HL-60 (cell line): Measurements from ENCODE around the gene CREBBP.

Source experiments
- DNase-seq, 2 experiments: peaks; one replicate each; pipeline ENCODE4 v3.0.0-alpha.2; 2010 to 2020; ENCODE audit warnings: low read depth in 1 of 2, low spot score in 1 of 2
- H3K27ac ChIP-seq: fragments of 250-450 bp; sonication (Bioruptor Pico); replicated peaks from 2 replicates; pipeline ENCODE4 v1.5.1; 2020; ENCODE audit warnings: mild to moderate bottlenecking, moderate library complexity
- H3K27me3 ChIP-seq: fragments of 250-450 bp; sonication (Bioruptor Pico); 2 replicates; pipeline ENCODE4 v1.5.1; 2021; ENCODE audit warnings: mild to moderate bottlenecking, moderate library complexity; ENCODE audit not compliant: insufficient read depth, poor library complexity, severe bottlenecking
- H3K4me3 ChIP-seq: replicated peaks from 2 replicates; pipeline ENCODE4 v1.5.1; 2011; ENCODE audit warnings: mild to moderate bottlenecking, control low read depth, low read length; ENCODE audit not compliant: insufficient read depth
- GABPA ChIP-seq: IDR thresholded peaks from 2 replicates; pipeline ENCODE4 v1.6.1; 2012; ENCODE audit warnings: low read depth
- POLR2AphosphoS5 ChIP-seq: IDR thresholded peaks from 2 replicates; pipeline ENCODE4 v1.6.1; 2012; ENCODE audit warnings: low read depth
- SPI1 ChIP-seq: IDR thresholded peaks from 2 replicates; pipeline ENCODE4 v1.6.1; 2012; ENCODE audit warnings: low read depth, mild to moderate bottlenecking, borderline replicate concordance
- TF ChIP-seq, protein P1 (sequence below): IDR thresholded peaks from 2 replicates; pipeline ENCODE4 v1.6.1; 2012; ENCODE audit warnings: low read depth; ENCODE audit not compliant: insufficient replicate concordance
- TF ChIP-seq, protein P2 (sequence below): IDR thresholded peaks from one replicate; pipeline ENCODE4 v1.5.1; 2011; ENCODE audit warnings: low read length, control low read depth, inconsistent platforms; ENCODE audit not compliant: insufficient read depth

Gene CREBBP

GRCh38 chr16:3734758-3735221, 145.7 kb downstream of the CREBBP start:
- no peak for DNase-seq
- H3K27me3 ChIP-seq = no peaks in the 10 kb centered on the region
- H3K4me3 ChIP-seq = no peak overlapping the region
- H3K27ac ChIP-seq = no peak overlapping the region
- no peak for TF ChIP-seq GABPA

DNA sequence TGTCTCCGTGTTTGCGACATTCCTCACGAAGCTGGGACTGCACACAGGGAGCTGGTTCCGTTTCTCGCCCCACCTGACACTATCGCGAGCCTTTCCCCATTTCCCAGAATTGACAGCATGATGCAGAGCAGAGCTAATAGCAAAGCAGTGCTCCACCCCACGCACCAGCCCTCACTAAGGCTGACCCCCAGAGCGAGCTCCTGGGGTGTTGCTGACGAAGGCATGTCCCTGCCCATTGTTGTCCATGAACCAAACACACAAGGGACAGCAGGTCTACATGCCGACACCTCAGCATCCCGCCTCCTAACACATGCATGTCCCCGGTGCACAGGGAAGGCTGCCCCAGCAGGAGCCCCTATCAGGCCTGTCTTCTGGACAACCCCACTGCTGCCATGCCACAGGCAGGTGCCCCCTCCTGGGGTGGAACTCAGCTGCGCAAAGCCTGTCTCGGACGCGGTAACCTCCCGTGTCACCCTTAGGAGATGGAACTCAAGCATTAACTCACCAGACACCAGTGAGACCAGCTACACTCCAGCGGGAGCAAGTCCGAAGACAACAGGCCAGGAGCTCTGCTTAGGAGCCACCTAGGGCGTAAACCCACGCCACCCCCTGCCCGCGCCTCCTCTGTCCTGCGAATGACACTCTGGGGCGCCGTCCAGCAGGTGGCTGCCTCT, 146.3 kb downstream of the CREBBP start:
- H3K27me3 ChIP-seq = no peaks in the 10 kb centered on the region
- no peak for DNase-seq
- H3K4me3 ChIP-seq = no peak overlapping the region
- H3K27ac ChIP-seq = no peak overlapping the region
- no peak for TF ChIP-seq SPI1
- no peak for TF ChIP-seq GABPA
- TF ChIP-seq, protein P1, sequence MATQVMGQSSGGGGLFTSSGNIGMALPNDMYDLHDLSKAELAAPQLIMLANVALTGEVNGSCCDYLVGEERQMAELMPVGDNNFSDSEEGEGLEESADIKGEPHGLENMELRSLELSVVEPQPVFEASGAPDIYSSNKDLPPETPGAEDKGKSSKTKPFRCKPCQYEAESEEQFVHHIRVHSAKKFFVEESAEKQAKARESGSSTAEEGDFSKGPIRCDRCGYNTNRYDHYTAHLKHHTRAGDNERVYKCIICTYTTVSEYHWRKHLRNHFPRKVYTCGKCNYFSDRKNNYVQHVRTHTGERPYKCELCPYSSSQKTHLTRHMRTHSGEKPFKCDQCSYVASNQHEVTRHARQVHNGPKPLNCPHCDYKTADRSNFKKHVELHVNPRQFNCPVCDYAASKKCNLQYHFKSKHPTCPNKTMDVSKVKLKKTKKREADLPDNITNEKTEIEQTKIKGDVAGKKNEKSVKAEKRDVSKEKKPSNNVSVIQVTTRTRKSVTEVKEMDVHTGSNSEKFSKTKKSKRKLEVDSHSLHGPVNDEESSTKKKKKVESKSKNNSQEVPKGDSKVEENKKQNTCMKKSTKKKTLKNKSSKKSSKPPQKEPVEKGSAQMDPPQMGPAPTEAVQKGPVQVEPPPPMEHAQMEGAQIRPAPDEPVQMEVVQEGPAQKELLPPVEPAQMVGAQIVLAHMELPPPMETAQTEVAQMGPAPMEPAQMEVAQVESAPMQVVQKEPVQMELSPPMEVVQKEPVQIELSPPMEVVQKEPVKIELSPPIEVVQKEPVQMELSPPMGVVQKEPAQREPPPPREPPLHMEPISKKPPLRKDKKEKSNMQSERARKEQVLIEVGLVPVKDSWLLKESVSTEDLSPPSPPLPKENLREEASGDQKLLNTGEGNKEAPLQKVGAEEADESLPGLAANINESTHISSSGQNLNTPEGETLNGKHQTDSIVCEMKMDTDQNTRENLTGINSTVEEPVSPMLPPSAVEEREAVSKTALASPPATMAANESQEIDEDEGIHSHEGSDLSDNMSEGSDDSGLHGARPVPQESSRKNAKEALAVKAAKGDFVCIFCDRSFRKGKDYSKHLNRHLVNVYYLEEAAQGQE = no peak
- TF ChIP-seq, protein P2, sequence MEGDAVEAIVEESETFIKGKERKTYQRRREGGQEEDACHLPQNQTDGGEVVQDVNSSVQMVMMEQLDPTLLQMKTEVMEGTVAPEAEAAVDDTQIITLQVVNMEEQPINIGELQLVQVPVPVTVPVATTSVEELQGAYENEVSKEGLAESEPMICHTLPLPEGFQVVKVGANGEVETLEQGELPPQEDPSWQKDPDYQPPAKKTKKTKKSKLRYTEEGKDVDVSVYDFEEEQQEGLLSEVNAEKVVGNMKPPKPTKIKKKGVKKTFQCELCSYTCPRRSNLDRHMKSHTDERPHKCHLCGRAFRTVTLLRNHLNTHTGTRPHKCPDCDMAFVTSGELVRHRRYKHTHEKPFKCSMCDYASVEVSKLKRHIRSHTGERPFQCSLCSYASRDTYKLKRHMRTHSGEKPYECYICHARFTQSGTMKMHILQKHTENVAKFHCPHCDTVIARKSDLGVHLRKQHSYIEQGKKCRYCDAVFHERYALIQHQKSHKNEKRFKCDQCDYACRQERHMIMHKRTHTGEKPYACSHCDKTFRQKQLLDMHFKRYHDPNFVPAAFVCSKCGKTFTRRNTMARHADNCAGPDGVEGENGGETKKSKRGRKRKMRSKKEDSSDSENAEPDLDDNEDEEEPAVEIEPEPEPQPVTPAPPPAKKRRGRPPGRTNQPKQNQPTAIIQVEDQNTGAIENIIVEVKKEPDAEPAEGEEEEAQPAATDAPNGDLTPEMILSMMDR = no peak
- no peak for TF ChIP-seq POLR2AphosphoS5

DNA sequence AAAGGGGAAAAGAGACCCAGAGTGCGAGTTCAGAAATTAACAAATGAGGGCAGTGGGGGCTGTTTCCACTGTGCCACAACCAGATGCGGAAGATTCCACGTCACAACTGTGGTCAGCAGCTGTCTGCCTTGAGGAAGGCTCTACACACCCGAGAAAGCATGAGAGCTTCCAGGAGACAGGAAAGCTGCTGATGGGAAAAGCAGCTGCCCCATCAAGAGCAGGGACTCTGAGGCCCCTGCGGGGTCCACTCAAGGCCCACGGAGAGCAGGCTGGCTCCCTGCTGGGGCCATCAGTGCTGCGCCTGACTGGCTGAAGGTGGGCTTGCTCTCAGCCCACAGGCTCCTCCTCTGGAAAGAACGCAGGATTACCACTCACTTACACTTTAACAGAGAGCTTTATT, 148.3 kb downstream of the CREBBP start:
- no peak overlapping the region for H3K4me3 ChIP-seq
- TF ChIP-seq, protein P1 = no peak
- TF ChIP-seq, protein P2 = no peak
- TF ChIP-seq SPI1 (no peak), GABPA (no peak), POLR2AphosphoS5 (no peak)
- H3K27me3 ChIP-seq = no peaks in the 10 kb centered on the region
- DNase-seq = no peak
- no peak overlapping the region for H3K27ac ChIP-seq

- no peak overlapping the region for H3K27ac ChIP-seq
- no peak overlapping the region for H3K4me3 ChIP-seq
- no peak for TF ChIP-seq SPI1
- TF ChIP-seq, protein P1 = no peak
- TF ChIP-seq GABPA = no peak
- no peak for TF ChIP-seq POLR2AphosphoS5
- TF ChIP-seq, protein P2 = no peak
- no peaks in the 10 kb centered on the region for H3K27me3 ChIP-seq
- no peak for DNase-seq
Measured at GRCh38 chr16:3731126-3731935, 149.2 kb downstream of the CREBBP start.
